Testis (tissue), 2 donors: Measurements from ENCODE around the gene RSPH10B2.
"Not testable (repeated sequence)": the region's sequence is repeated elsewhere in the genome, so short reads cannot be mapped to it uniquely, and the experiment has no call there.

Source experiments
- CTCF ChIP-seq, 3 experiments: fragments of 450-650 bp in 2 of 3; fragments of 200-600 bp in 1 of 3; sonication (generic) in 1 of 3; IDR thresholded peaks; one replicate each; pipeline ENCODE4 v1.5.1; 2016 to 2019; ENCODE audit warnings: antibody characterized with exemption in 3 of 3, mild to moderate bottlenecking in 2 of 3, moderate library complexity in 1 of 3
- POLR2A ChIP-seq: fragments of 450-650 bp; IDR thresholded peaks from one replicate; pipeline ENCODE4 v1.6.1; 2017; ENCODE audit warnings: antibody characterized with exemption, mild to moderate bottlenecking, moderate library complexity

- TF ChIP-seq CTCF (IDR thresholded peaks at IDR 0.05); POLR2A: not testable (repeated sequence)
Observed at GRCh38 chr7:6807959-6808358, 54.1 kb downstream of the RSPH10B2 start.
